Caco-2 (cell line): ENCODE data around the gene SPATS2L. TPM values are rescaled to one million over a fixed set of nuclear protein-coding genes. Genes with fewer than 3 reads are reported as not detected.
A peak's percentile ranks its signal among the peaks of the same experiment; 100 is the strongest.

Source experiments
- BruUV-seq: library from RNA; stranded (reverse); fragments of 400-500 nt; replicated peaks from 2 replicates; lab custom pipeline; 2021; lab: Mats Ljungman, UMichigan
- CTCF ChIA-PET: fragments of 300-600 bp; sonication (Branson Sonifier 250); formaldehyde crosslinking; loops from one replicate; lab custom pipeline; 2022; ENCODE audit warnings: antibody characterized with exemption; lab: Charles Lee
- POLR2A ChIA-PET: fragments of 300-600 bp; sonication (Branson Sonifier 250); formaldehyde crosslinking; loops from one replicate; lab custom pipeline; 2022; ENCODE audit warnings: antibody characterized with exemption; lab: Charles Lee
- DNase-seq, 2 experiments: peaks; one replicate each; pipeline versions ENCODE4 v3.0.0 to v3.0.0-alpha.2; 2020 to 2022
- H3K27me3 ChIP-seq: replicated peaks from 2 replicates; pipeline ENCODE4 v1.6.0; 2011; ENCODE audit warnings: low read length; ENCODE audit not compliant: control insufficient read depth, insufficient read depth
- H3K36me3 ChIP-seq: 2 replicates; pipeline ENCODE4 v1.5.1; 2011; ENCODE audit warnings: low read length; ENCODE audit not compliant: control insufficient read depth, insufficient read depth
- H3K4me1 ChIP-seq: fragments of 250-450 bp; sonication (Bioruptor Pico); 2 replicates; pipeline ENCODE4 v1.5.1; 2020; ENCODE audit warnings: mild to moderate bottlenecking
- H3K4me3 ChIP-seq: 2 replicates; pipeline ENCODE4 v1.5.1; 2011; ENCODE audit warnings: low read depth, mild to moderate bottlenecking, control low read depth, low read length
- H3K9me3 ChIP-seq: fragments of 250-450 bp; sonication (Bioruptor Pico); 2 replicates; pipeline ENCODE4 v1.5.1; 2020; ENCODE audit warnings: mild to moderate bottlenecking, moderate library complexity
- H3K27ac Mint-ChIP-seq: one replicate; pipeline ENCODE4 v1.8.0; 2022; ENCODE audit warnings: mixed read lengths; ENCODE audit not compliant: unreplicated experiment
- H3K27me3 Mint-ChIP-seq: one replicate; pipeline ENCODE4 v1.8.0; 2022; ENCODE audit warnings: mixed read lengths; ENCODE audit not compliant: insufficient read depth, unreplicated experiment
- H3K36me3 Mint-ChIP-seq: one replicate; pipeline ENCODE4 v1.8.0; 2022; ENCODE audit warnings: mild to moderate bottlenecking, mixed read lengths; ENCODE audit not compliant: insufficient read depth, unreplicated experiment
- H3K4me1 Mint-ChIP-seq: one replicate; pipeline ENCODE4 v1.8.0; 2022; ENCODE audit warnings: low read depth, mixed read lengths; ENCODE audit not compliant: unreplicated experiment
- H3K4me3 Mint-ChIP-seq: one replicate; pipeline ENCODE4 v1.8.0; 2022; ENCODE audit warnings: mild to moderate bottlenecking, moderate library complexity, mixed read lengths; ENCODE audit not compliant: unreplicated experiment
- H3K9me3 Mint-ChIP-seq: one replicate; pipeline ENCODE4 v1.8.0; 2022; ENCODE audit warnings: mixed read lengths; ENCODE audit not compliant: unreplicated experiment
- intact Hi-C: fragments of 100-400 bp; cut with micrococcal nuclease; formaldehyde crosslinking; loops from one replicate; pipeline ENCODE4 v1.10.0; 2022; ENCODE audit not compliant: unreplicated experiment
- total RNA-seq: library from RNA; stranded (reverse); gene quantifications from 2 replicates; pipeline ENCODE4 v1.2.3, GENCODE V29; 2022
- TF ChIP-seq, protein P1 (sequence below), 2 experiments: fragments of 200-600 bp in 1 of 2; IDR thresholded peaks; 1 replicate in 1 of 2; 2 replicates in 1 of 2; pipeline versions ENCODE4 v1.5.1 to v1.8.0; 2011 to 2022; ENCODE audit warnings: antibody characterized with exemption in 1 of 2, control low read depth in 1 of 2, inconsistent platforms in 1 of 2, low read depth in 1 of 2, low read length in 1 of 2, mild to moderate bottlenecking in 1 of 2, moderate library complexity in 1 of 2; ENCODE audit not compliant: insufficient read depth in 1 of 2, severe bottlenecking in 1 of 2, unreplicated experiment in 1 of 2

SPATS2L gene
- total RNA-seq, 1 experiment from 2014 or later: 196 TPM

DNA sequence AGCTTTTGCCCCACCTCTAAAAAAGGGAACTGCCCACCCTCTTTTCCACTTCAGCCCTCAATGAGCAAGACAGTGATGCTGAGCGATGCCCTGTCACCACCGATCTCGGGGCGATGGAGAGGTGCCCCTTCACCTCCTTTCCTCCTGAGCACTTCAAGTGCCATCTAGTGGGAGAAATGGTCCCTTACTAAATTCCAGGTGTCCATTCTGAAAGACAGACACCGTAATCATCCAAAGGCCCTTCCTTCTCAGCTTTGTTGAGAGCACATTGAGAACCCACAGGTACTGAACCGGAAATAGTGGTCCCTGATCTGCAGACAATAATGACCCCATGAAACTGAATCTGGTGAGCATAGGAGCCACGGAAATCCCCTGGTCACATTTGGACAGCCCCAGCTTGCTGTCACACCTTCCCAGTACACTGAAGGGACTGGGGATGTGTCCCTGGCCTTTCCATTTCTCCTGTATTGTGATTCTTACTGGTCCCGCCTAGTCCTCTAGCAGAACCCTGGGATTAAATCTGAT is 164.9 kb downstream of the SPATS2L start:
- Histone ChIP-seq H3K4me3 (no peak overlapping the region), H3K27me3 (no peaks in the 10 kb centered on the region), H3K9me3 (no peaks in the 10 kb centered on the region), H3K4me1 (no peaks in the 10 kb centered on the region), H3K36me3 (peaks cover 6% of the 10 kb centered on the region)
- ChIA-PET POLR2A (no interaction called here), CTCF (interaction anchor here (0.9 kb wide), 1 partner anchor 493 kb away, joined by 3 read pairs; no protein-coding TSS in a partner anchor)
- intact Hi-C loops: loop anchor here (1.0 kb wide), 1 partner anchor 491 kb away; no protein-coding TSS in a partner anchor
- TF ChIP-seq, protein P1, sequence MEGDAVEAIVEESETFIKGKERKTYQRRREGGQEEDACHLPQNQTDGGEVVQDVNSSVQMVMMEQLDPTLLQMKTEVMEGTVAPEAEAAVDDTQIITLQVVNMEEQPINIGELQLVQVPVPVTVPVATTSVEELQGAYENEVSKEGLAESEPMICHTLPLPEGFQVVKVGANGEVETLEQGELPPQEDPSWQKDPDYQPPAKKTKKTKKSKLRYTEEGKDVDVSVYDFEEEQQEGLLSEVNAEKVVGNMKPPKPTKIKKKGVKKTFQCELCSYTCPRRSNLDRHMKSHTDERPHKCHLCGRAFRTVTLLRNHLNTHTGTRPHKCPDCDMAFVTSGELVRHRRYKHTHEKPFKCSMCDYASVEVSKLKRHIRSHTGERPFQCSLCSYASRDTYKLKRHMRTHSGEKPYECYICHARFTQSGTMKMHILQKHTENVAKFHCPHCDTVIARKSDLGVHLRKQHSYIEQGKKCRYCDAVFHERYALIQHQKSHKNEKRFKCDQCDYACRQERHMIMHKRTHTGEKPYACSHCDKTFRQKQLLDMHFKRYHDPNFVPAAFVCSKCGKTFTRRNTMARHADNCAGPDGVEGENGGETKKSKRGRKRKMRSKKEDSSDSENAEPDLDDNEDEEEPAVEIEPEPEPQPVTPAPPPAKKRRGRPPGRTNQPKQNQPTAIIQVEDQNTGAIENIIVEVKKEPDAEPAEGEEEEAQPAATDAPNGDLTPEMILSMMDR (IDR thresholded peaks at IDR 0.05; ENCODE audit: insufficient read depth in 1 of 2, low read depth in 1 of 2, low read length in 1 of 2, severe bottlenecking in 1 of 2, unreplicated experiment in 1 of 2): peak in 1 of 2 experiments; percentile 49
- peak in 1 of 2 experiments; percentile 36 for DNase-seq
- Mint-ChIP-seq H3K27ac (no peak overlapping the region), H3K9me3 (no peaks in the 10 kb centered on the region), H3K4me1 (no peaks in the 10 kb centered on the region), H3K27me3 (no peaks in the 10 kb centered on the region), H3K4me3 (no peak overlapping the region), H3K36me3 (peaks cover 88% of the 10 kb centered on the region)
- BruUV-seq: no TSS peak

DNA sequence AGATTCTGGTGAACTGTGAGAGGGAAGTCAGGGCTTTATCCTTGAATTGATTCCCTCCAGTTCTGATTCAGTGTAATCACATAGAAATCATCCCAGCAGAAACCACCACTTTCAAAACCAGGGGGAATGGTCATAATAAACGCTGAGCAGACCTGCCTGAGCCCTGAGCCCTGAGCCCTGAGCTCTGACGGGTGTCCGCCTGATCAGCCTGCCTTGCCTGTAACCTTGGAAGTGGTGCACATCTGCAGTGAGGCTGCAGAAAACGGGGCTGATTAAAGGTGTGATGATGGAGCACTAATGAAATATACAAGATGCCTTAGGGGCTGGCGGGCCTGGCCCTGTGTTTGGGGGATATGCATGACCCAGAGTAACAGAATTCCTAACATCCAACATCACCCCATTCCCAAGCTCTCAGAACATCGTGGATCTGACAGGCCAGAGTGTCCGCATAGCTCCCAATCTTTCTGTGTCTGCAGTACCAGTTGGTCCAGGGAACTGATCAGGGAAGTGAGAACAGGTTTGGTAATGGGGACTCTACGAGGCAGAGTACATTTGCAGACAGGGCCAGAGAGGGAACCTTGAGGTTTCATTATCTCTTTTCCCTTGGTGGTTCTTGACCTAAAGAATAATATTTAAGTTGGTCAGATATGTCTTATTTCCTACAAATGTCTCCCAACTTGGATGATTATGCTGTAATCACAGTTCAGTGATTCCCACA is 165.6 kb downstream of the SPATS2L start:
- TF ChIP-seq, protein P1 (IDR thresholded peaks at IDR 0.05; ENCODE audit: insufficient read depth in 1 of 2, low read depth in 1 of 2, low read length in 1 of 2, severe bottlenecking in 1 of 2, unreplicated experiment in 1 of 2): no peak
- H3K9me3 ChIP-seq: no peaks in the 10 kb centered on the region
- no TSS peak for BruUV-seq
- H3K4me3 Mint-ChIP-seq: no peak overlapping the region
- POLR2A ChIA-PET: no interaction called here
- H3K27me3 ChIP-seq: no peaks in the 10 kb centered on the region
- intact Hi-C loops: loop anchor here (1.0 kb wide), 1 partner anchor 492 kb away; no protein-coding TSS in a partner anchor
- no peaks in the 10 kb centered on the region for H3K9me3 Mint-ChIP-seq
- no peak overlapping the region for H3K27ac Mint-ChIP-seq
- no peaks in the 10 kb centered on the region for H3K4me1 ChIP-seq
- CTCF ChIA-PET: interaction anchor here (0.9 kb wide), 2 partner anchors 12 to 493 kb away, joined by 3 read pairs; no protein-coding TSS in a partner anchor
- no peak for DNase-seq
- peaks cover 6% of the 10 kb centered on the region for H3K36me3 ChIP-seq
- no peak overlapping the region for H3K4me3 ChIP-seq
- no peaks in the 10 kb centered on the region for H3K4me1 Mint-ChIP-seq
- peaks cover 89% of the 10 kb centered on the region for H3K36me3 Mint-ChIP-seq
- H3K27me3 Mint-ChIP-seq: no peaks in the 10 kb centered on the region

DNA sequence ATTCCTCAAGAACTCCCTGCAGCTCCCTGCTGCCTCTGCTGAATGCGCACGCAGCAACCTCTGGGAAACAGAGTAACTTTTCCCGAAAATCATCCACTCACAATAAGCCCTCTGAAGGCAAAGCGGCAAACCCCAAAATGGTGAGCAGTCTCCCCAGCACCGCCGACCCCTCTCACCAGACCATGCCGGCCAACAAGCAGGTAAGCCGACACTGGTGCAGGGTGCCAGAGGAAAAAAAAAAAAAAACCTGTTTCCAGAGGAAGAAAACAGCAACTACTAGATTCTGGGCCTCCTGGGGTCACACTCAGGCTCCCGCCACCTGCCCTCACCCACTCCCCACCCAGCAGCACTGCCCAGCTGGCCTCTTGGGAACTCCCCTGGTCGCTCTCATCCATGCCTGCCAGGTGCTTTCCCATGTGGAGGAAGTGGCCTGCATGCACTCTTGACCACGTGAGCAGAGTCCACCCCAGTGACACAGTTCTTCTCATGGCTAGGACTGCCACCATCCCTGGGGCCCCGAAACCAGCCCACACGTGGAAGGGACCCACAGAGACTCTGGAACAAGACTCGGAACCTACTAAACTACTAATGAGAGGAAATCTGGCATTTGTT is 166.5 kb downstream of the SPATS2L start:
- no peaks in the 10 kb centered on the region for H3K27me3 ChIP-seq
- Mint-ChIP-seq H3K27ac (no peak overlapping the region), H3K9me3 (no peaks in the 10 kb centered on the region), H3K27me3 (no peaks in the 10 kb centered on the region), H3K4me1 (no peaks in the 10 kb centered on the region), H3K36me3 (peaks cover 89% of the 10 kb centered on the region), H3K4me3 (no peak overlapping the region)
- intact Hi-C loops: no loop called here
- no TSS peak for BruUV-seq
- H3K4me3 ChIP-seq: no peak overlapping the region
- POLR2A ChIA-PET: no interaction called here
- H3K4me1 ChIP-seq: no peaks in the 10 kb centered on the region
- H3K9me3 ChIP-seq: no peaks in the 10 kb centered on the region
- TF ChIP-seq, protein P1 (IDR thresholded peaks at IDR 0.05; ENCODE audit: insufficient read depth in 1 of 2, low read depth in 1 of 2, low read length in 1 of 2, severe bottlenecking in 1 of 2, unreplicated experiment in 1 of 2): no peak
- CTCF ChIA-PET: interaction anchor here (0.9 kb wide), 1 partner anchor 11 kb away, joined by 3 read pairs; no protein-coding TSS in a partner anchor
- peaks cover 4% of the 10 kb centered on the region for H3K36me3 ChIP-seq
- DNase-seq: no peak
